ENCODE results near the gene RAD51B. TPM values are rescaled to one million over a fixed set of nuclear protein-coding genes. Genes with fewer than 3 reads are reported as not detected.
A peak's percentile ranks its signal among the peaks of the same experiment; 100 is the strongest.

RAD51B gene
- total and polyA plus RNA-seq, 4 donors: 2.5 to 95.0 (median 9.6) TPM

DNA sequence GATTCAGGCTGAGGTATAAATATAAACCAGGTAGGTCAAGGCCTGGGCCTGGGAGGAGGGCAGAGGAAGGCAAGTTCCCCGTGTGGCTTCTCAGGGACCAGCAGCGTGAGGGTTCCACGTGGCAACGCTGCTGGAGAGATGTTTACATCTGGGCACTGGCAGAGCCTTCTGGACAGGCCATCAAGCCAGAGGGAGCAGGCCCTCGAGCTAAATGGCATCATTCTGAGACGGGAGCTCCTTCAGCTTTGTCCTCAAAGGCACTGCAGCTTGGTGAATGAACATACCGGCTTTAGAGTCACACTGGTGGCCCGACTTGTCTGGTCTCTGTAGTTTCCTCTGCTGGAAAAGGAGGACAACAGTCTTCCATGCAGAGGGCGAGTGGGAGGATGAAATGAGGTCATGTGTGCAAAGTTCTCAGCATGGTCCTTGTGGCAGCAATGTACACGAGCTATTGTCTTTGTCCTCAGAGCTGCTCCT is 742.0 kb downstream of the RAD51B start:
- no peak overlapping the region for H3K9ac ChIP-seq (ENCODE audit: insufficient read depth in 1 of 2, low read length in 2 of 2)
- H3K27me3 ChIP-seq (ENCODE audit: control insufficient read depth in 3 of 3, insufficient read depth in 3 of 3, low read length in 2 of 3): no peaks in the 10 kb centered on the region

DNA sequence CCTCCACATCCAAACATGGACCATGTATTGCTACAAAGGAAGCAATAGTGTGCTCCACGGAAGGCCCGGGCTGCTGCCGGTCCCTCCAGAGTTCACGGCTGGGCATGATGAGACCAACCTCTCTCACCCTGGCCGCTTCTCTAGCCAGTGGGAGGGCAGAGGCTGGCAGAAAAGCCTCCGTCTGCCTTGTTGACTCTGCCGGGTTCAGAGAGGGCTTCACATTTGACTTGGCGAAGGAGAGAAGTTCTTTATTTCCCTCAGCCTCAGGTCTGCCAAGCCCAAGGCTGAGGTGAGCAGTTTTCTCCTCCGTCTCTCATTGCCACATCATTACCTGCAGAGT is 743.3 kb downstream of the RAD51B start:
- no peaks in the 10 kb centered on the region for H3K27me3 ChIP-seq (ENCODE audit: control insufficient read depth in 3 of 3, insufficient read depth in 3 of 3, low read length in 2 of 3)
- no peaks in the 10 kb centered on the region for H3K36me3 ChIP-seq (ENCODE audit: control insufficient read depth in 4 of 4, insufficient read depth in 4 of 4, low read length in 4 of 4)
- H3K4me1 ChIP-seq (ENCODE audit: control insufficient read depth in 5 of 5, insufficient read depth in 5 of 5, low read length in 5 of 5): peaks cover 0 to 44% (median 30%) of the 10 kb centered on the region in 5 donors
- 87 to 91% methylated on average over 9 of the region's 9 CpGs for WGBS, 2 donors
- TF ChIP-seq, protein P1, sequence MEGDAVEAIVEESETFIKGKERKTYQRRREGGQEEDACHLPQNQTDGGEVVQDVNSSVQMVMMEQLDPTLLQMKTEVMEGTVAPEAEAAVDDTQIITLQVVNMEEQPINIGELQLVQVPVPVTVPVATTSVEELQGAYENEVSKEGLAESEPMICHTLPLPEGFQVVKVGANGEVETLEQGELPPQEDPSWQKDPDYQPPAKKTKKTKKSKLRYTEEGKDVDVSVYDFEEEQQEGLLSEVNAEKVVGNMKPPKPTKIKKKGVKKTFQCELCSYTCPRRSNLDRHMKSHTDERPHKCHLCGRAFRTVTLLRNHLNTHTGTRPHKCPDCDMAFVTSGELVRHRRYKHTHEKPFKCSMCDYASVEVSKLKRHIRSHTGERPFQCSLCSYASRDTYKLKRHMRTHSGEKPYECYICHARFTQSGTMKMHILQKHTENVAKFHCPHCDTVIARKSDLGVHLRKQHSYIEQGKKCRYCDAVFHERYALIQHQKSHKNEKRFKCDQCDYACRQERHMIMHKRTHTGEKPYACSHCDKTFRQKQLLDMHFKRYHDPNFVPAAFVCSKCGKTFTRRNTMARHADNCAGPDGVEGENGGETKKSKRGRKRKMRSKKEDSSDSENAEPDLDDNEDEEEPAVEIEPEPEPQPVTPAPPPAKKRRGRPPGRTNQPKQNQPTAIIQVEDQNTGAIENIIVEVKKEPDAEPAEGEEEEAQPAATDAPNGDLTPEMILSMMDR (IDR thresholded peaks at IDR 0.05; ENCODE audit: control extremely low read depth, extremely low read depth): no peak
- H3K9ac ChIP-seq (ENCODE audit: insufficient read depth in 1 of 2, low read length in 2 of 2): no peak overlapping the region
- ATAC-seq (ENCODE audit: insufficient read depth, low FRiP score) (no peak), DNase-seq (no peak)
- H3K4me3 ChIP-seq: no peak overlapping the region
- no peaks in the 10 kb centered on the region for H3K9me3 ChIP-seq (ENCODE audit: control insufficient read depth in 4 of 4, insufficient read depth in 3 of 4, low read length in 3 of 4)
- peak overlapping the region; percentile 36 to 81 for H3K27ac ChIP-seq (ENCODE audit: low read depth in 1 of 2, low read length in 1 of 2)

More for the DNA sequence above, 742.0 kb downstream of the RAD51B start:
- no peak overlapping the region for H3K4me3 ChIP-seq
- DNase-seq (no peak), ATAC-seq (ENCODE audit: insufficient read depth, low FRiP score) (no peak)
- no peaks in the 10 kb centered on the region for H3K36me3 ChIP-seq (ENCODE audit: control insufficient read depth in 4 of 4, insufficient read depth in 4 of 4, low read length in 4 of 4)
- H3K9me3 ChIP-seq (ENCODE audit: control insufficient read depth in 4 of 4, insufficient read depth in 3 of 4, low read length in 3 of 4): no peaks in the 10 kb centered on the region
- WGBS, 2 donors: 70 to 82% methylated on average over 10 of the region's 10 CpGs
- peaks cover 0 to 44% (median 30%) of the 10 kb centered on the region in 5 donors for H3K4me1 ChIP-seq (ENCODE audit: control insufficient read depth in 5 of 5, insufficient read depth in 5 of 5, low read length in 5 of 5)
- TF ChIP-seq, protein P1 (IDR thresholded peaks at IDR 0.05; ENCODE audit: control extremely low read depth, extremely low read depth): no peak
- H3K27ac ChIP-seq (ENCODE audit: low read depth in 1 of 2, low read length in 1 of 2): no peak overlapping the region

DNA sequence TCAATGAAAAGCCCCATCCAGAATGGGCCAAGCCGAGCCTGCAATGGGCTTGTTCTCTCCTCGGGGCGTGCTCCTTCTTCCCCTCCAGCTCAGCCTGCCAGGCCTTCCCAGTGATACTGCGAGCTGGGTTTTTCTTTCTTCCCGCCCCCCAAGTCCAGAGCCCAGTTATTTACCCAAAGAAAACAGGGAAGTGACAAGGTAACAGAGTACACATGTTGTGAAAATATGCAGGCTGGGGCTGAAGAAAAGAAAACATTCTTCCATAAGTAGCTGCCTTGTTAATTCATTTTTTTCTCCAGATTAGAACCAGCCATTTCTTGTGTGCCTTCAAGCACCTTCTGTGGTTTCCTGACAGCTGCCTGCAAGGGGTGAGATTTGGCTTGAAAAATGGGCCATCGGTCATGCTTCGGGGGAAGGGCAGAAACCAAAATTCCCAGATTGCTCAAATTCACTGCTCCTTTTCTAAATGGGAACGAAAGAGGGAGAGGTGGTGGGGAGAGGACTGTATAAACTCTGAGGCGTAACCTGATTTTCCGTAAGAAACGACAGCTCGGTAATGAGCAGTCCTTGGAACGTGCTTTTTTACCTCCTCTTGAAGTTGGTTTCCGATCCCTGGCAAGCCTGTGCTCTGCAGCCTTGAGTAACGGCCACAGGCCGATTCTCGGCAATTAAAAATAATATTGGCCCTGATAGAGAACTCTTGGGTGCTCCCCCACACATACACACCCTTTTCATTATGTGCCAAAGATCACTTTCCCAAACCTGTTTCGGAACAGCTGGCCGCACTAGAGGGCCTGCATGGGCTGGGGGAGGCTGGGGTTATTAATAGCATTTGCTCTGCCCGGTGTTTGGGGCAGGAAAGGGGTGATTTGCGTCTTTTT is 743.9 kb downstream of the RAD51B start:
- H3K9ac ChIP-seq (ENCODE audit: insufficient read depth in 1 of 2, low read length in 2 of 2): peak overlapping the region in 1 of 2 donors; percentile 20
- TF ChIP-seq, protein P1 (IDR thresholded peaks at IDR 0.05; ENCODE audit: control extremely low read depth, extremely low read depth): no peak
- no peaks in the 10 kb centered on the region for H3K27me3 ChIP-seq (ENCODE audit: control insufficient read depth in 3 of 3, insufficient read depth in 3 of 3, low read length in 2 of 3)
- DNase-seq (peak in 2 of 3 donors; percentile 65 to 73), ATAC-seq (ENCODE audit: insufficient read depth, low FRiP score) (peak; percentile 47)
- no peaks in the 10 kb centered on the region for H3K36me3 ChIP-seq (ENCODE audit: control insufficient read depth in 4 of 4, insufficient read depth in 4 of 4, low read length in 4 of 4)
- H3K9me3 ChIP-seq (ENCODE audit: control insufficient read depth in 4 of 4, insufficient read depth in 3 of 4, low read length in 3 of 4): no peaks in the 10 kb centered on the region
- H3K27ac ChIP-seq (ENCODE audit: low read depth in 1 of 2, low read length in 1 of 2): peak overlapping the region; percentile 36 to 81
- WGBS, 2 donors: 41 to 43% methylated on average over 21 of the region's 21 CpGs
- H3K4me1 ChIP-seq (ENCODE audit: control insufficient read depth in 5 of 5, insufficient read depth in 5 of 5, low read length in 5 of 5): peaks cover 0 to 44% (median 30%) of the 10 kb centered on the region in 5 donors
- no peak overlapping the region for H3K4me3 ChIP-seq
